CD4-positive, alpha-beta T cell treated with Interferon alpha-2 for 1 hour (primary cell): ENCODE measurements around the gene IRF5.
"Not testable (repeated sequence)": the region's sequence is repeated elsewhere in the genome, so short reads cannot be mapped to it uniquely, and the experiment has no call there.

Experiments
- DNase-seq, 2 donors: peaks; one replicate each; pipeline ENCODE4 v3.0.0-alpha.2; 2020 to 2022

Gene IRF5

GRCh38 chr7:128974241-128974934 is 36.7 kb downstream of the IRF5 start:
- DNase-seq = no peak

- DNase-seq = no peak
Measured at GRCh38 chr7:128982105-128982504, 44.4 kb downstream of the IRF5 start.

DNA sequence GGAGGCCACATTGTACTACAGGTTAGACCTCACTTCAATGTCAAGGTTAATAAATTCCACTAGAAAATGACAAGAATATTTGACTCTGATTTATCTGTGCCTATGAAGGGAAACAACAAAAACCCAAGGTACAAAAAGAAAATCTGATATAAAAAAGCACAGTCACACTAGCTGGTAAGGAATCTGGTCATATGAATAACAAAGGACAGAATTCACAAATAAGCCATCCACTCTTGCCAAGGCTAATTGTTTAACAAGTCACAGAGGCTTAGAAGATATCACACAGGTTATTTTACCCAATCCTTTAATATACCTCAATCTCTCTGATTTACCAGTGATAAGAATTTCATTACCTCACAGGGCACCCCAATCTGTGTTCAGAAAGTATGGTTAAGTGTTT is 47.9 kb downstream of the IRF5 start:
- DNase-seq = no peak

DNA sequence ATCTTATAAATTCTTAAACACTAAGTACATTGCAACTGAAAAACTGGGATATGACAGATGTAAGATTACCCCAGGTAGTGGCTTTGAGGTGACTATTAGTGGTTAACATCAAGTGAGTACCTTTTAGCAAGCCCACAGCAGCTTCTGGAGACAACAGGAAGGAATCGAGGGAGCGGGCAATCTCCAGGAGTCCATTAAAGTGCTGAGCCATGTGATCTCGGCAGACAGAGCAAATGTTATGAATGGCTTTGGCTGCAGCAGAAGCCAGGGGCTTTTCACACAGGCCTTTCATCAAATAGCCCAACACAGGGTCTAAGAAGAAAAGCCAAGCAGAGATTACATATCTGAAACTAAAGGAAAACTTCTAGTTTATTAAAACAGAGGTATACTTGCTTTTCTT is 48.9 kb downstream of the IRF5 start:
- no peak for DNase-seq

- no peak for DNase-seq
Measured at GRCh38 chr7:128988372-128988771, 50.6 kb downstream of the IRF5 start.

- no peak for DNase-seq
Measured at GRCh38 chr7:128989961-128990360, 52.2 kb downstream of the IRF5 start.

GRCh38 chr7:128993419-128993818 is 55.7 kb downstream of the IRF5 start:
- no peak for DNase-seq

DNA sequence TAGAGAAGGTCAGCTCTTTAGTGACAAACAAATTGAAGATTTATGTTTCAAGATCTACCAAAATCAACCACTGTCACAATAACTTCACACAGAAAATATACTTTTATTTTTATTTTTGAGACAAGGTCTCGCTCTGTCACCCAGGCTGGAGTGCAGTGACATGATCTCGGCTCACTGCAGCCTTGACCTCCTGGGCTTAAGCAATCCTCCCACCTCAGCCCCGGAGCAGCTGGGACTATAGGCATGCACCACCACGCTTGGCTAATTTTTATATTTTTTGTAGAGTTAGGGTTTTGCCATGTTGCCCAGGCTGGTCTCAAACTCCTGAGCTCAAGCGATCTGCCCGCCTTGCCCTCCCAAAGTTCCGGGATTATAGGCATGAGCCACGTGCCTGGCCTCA is 56.8 kb downstream of the IRF5 start:
- DNase-seq = not testable (repeated sequence)

DNA sequence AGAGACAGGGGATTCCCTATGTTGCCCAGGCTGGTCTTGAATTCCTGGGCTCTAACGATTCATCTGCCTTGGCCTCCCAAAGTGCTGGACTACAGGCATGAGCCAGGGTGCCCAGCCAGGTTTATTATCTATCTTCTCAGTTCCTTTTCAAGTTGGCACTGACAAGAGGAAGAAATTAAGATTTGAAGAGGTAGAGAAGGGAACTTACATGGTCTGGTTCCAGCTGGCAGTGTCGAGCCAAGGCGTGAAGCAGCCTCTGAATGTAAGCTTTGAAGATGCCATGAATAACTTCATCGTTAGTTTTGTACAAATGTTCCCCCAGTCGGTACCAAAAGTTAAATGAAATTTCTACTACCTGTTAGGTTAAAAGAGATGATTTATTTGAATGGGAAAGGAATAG is 59.5 kb downstream of the IRF5 start:
- no peak for DNase-seq
